Head of caudate nucleus (tissue), 42 donors: Measurements from ENCODE around the gene WIPF3.
"Not testable (repeated sequence)": the region's sequence is repeated elsewhere in the genome, so short reads cannot be mapped to it uniquely, and the experiment has no call there.

Source experiments
- DNase-seq, 42 donors: peaks; one replicate each; pipeline versions ENCODE4 v3.0.0 to v3.0.0-alpha.2; 2020 to 2021; ENCODE audit warnings: mixed read lengths in 7 of 42
- intact Hi-C: fragments of 100-400 bp; cut with DNase I; formaldehyde crosslinking; loops from one replicate; pipeline ENCODE4 v1.15.0; 2022

WIPF3 gene

DNA sequence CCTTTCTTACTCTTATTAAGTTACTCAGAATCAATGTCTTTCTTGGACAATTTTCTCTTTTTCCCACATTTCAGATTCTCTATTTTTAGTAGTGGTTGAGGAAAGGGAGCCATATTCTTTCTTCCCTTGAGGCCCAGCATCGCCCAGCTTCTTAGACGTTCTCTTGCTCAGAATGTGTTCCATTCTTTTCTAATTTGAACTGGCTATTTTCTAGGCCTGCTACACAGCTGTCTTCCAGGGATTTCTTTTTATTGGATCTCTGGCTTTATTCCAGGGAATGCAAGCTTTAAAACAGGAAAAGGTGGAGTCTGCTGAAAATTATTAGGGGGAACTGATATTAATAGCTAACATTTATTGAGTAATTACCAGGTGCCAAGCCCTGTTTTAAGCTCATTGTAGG, 58.3 kb downstream of the WIPF3 start:
- no peak for DNase-seq
- intact Hi-C loops, result no loop called here

DNA sequence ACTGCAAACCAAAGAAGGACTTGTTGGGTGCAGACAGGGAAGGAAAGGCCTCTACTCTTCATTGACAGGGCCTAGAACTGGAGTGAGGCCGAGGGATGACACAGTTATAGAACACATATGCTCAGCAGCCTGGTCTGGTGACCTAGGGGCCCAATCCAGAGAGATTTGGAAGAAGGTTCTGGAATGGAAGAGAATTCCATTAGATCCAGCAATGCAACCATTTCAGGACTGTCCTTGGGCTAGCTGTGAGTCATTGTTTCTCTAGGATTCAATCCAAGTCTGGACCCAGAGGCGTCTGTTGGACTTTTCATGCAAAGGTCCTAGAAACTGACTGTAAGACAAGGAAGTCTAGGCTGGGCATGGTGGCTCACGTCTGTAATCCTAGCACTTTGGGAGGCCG, 59.2 kb downstream of the WIPF3 start:
- intact Hi-C loops, result no loop called here
- no peak for DNase-seq

DNA sequence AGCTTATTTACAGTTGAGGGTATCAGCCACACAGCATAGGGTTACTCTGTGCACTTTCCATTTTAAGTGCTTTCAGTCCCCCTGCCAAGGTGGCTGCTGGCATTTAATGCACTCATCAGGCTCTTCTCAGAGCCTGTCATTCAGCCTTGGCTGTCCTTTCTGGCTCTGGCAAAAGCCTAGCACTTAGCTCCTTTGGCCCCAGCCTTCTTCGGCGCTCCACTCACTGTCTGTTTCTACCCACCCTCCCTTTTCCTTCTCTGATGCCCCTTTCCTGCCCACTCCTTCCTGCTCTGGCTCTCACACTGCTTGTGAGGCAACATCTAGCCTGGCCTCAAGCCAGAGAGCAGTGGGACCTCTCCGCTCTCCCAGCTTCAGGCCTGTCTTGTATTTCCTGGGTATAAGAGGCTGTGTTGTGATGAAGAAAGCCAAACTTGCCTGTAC, 60.2 kb downstream of the WIPF3 start:
- intact Hi-C loops, result no loop called here
- peak in 29 of 42 donors; percentile 22 to 72 (median 46) for DNase-seq

- intact Hi-C loops, result no loop called here
- no peak for DNase-seq
Observed at GRCh38 chr7:29871787-29872398, 65.6 kb downstream of the WIPF3 start.

DNA sequence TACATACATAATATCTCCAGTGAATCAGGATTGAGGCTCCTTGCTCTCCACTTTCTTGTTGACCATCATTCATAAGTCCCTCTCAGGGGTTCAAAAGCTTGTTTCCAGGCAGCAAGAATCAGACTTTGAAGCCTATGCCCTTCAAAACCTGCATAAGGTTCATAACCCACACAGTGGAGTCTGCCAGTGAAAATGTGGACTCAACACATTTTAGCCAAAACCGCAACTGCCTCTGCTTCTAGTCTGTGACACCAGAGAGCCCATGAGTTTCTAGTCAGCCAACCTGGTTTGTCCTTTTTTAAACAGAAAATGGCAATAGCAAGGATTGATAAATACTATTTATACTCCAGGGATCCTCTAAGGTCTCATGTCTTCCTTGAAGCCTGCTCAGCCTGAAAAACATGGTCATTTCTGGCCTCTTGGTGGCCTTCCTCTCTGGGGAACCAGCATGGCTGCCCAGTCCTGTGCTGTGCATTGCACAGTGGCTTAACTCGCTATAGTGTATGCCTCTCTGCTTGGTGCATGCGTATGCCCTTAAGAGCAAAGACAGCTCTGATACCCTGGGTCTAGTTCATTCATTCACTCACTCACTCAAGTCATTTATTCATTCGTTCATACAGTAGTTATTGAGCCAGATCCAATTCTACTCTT, 67.5 kb downstream of the WIPF3 start:
- no peak for DNase-seq
- intact Hi-C loops, result no loop called here

GRCh38 chr7:29875741-29876140, 69.4 kb downstream of the WIPF3 start:
- intact Hi-C loops, result no loop called here
- no peak for DNase-seq

- no peak for DNase-seq
Observed at GRCh38 chr7:29877196-29877595, 70.9 kb downstream of the WIPF3 start.

GRCh38 chr7:29878081-29878688, 71.9 kb downstream of the WIPF3 start:
- intact Hi-C loops, result no loop called here

More at GRCh38 chr7:29877196-29877595, 70.9 kb downstream of the WIPF3 start:
- intact Hi-C loops, result no loop called here

DNA sequence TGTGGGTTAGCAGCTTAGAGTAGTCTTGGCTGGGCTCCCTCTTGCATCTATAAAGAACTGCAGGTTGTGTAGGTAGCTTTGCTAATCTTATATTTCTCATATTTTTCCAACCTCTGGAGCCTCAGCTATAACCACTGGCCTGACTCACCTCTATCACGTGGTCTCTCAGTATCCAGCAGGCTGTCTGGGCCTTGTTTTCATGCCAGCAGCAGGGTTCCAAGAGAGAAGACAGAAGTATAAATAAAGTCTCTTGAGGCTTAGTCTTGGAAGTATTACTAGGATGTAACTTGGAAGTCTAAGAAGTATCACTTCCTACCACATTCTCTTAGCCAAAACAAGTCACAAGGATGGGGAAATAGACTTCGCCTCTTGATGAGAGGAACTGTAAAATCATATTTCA, 73.3 kb downstream of the WIPF3 start:
- no peak for DNase-seq
- intact Hi-C loops, result no loop called here

More at GRCh38 chr7:29878081-29878688, 71.9 kb downstream of the WIPF3 start:
- peak in 10 of 42 donors; percentile 25 to 56 (median 38) for DNase-seq

DNA sequence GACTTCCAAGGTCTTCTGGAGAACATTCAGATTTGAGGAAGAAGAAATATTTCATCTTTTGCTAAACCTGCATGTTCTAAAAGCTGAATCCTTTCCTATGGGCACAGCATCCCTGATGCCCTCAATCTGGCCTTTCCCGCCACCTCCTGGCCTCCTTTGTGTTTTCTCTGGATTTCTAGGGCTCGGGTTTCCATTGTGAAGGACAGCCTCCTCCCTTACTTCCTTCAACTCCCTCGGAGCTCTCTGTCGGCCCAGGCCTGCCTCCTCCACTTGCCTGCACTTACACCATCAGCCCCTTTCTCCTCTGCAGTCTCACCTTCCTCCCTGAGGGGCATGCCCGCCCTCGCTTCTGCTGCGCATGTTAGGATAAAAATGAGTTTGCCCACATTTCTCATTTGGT, 75.4 kb downstream of the WIPF3 start:
- intact Hi-C loops, result no loop called here
- no peak for DNase-seq

DNA sequence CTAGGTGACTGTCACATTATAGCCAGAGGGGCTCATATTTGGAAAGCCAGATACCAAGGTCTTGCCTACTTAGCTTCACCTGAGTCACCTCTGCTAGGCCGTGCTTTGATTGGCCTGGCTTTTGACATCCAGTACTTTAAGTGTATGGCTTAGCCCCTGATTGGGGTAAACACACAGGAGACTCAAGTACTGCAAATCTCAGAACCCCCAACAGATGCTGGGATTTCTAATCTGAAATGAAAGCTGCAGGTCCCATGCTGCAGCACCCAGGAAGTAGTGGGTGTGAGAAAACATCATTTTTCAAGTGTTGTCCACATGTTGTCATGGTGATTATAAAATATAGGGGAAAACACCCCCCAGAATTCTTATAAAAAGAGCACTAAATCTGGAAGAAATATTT, 76.2 kb downstream of the WIPF3 start:
- intact Hi-C loops, result no loop called here
- DNase-seq, result peak in 1 of 42 donors; percentile 3

GRCh38 chr7:29883462-29884398, 77.4 kb downstream of the WIPF3 start:
- peak in 3 of 42 donors; percentile 21 to 36 (median 23) for DNase-seq
- intact Hi-C loops, result no loop called here

DNA sequence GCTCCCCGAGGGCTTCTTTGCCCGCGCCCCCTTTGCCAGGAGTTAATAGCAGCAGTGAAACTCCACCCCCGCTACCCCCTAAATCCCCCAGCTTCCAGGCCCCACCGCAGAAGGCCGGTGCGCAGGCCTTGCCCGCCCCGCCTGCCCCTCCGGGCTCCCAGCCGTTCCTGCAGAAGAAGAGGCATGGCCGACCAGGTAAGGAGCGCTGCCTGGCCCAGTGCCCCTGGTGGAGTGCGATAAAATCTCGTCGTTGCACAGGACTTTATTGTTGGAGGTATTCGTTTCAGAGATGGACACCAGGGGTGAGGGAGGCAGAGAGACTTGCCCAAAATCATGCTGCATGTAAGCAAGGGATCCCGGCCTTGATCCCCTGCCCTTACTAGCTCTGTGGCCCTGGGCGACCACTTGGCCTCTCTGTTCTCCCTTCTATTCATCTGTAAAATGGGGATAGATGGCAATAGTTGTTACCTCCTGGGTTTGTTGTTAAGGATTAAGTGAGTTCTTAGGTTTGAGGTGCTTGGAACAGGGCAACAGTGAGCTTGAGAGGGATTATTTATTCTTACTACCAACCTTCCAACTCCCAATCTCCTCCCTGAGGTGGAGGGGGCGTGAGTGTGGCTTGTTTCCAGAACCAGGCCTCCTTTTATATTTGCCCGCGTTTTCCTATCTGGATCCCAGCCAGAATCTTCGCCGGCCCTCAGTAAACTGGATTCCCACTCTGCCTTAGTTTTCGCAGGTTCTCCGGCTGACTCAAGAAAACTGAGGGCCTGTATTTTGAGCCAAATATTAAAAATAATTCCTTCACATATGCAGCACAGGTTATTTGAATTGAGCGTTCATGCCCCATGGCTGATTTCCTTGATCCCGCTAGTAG, 78.3 kb downstream of the WIPF3 start:
- peak in 1 of 42 donors; percentile 41 for DNase-seq
- intact Hi-C loops, result no loop called here

- DNase-seq, result no peak
- intact Hi-C loops, result no loop called here
Observed at GRCh38 chr7:29885626-29886025, 79.3 kb downstream of the WIPF3 start.

DNA sequence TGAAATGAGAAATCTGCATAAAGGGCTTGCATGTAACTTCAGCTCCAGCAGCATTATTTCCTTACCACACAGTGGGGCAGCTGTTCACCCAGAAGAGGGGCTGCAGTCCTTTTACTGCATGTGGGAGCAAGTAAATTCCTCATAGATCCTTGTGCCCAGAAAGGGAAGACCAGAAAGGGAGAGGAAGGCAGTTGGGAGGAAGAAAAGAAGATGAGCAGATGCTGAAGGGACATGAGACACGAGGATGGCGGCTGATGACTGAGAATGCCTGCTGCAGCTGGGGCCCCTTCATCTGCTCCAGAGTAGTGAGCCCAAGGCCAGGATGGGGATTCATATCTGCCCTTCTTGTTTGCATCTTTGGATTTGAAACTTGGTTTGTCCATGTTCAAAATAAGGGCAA, 80.5 kb downstream of the WIPF3 start:
- intact Hi-C loops, result no loop called here
- DNase-seq, result no peak

DNA sequence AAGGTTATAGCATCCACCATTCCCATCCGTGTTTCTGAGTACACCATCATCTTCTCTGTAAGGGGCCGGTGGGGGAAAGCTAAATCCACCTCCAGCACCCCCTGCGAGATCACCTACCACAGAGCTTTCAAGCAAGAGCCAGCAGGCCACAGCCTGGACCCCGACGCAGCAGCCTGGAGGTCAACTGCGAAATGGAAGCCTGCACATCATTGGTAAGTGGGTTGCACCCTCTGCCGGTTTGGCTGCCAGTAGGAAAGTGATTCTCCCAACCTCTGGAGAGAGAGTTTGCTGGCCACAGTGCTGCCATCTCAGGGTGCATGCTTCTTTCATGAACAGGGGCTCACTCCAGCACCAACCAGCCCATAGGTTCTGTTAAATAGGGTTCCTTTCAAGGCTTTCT, 81.7 kb downstream of the WIPF3 start:
- intact Hi-C loops, result no loop called here
- DNase-seq, result no peak

GRCh38 chr7:29889288-29889687, 83.0 kb downstream of the WIPF3 start:
- DNase-seq, result no peak
- intact Hi-C loops, result no loop called here

DNA sequence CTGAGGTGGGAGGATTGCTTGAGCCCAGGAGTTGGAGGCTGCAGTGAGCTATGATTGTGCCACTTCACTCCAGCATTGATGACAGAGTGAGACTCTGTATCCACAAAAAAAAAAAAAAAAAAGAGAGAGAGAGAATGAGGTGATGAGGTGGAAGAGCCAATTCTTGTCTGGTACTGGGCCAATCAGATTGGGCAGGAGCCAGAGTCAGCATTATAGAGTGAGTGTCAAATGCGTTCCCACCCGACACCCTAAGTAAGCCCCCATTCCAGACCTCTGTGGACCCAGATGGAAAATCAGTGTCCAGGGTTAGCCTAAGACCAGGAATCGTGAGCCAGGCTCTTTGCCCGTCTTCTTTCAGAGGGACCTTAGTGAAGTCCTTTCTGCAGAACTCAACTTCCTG, 83.9 kb downstream of the WIPF3 start:
- no peak for DNase-seq
- intact Hi-C loops, result no loop called here

- DNase-seq, intact Hi-C loops: not testable (repeated sequence)
Observed at GRCh38 chr7:29890786-29891185, 84.5 kb downstream of the WIPF3 start.
